MM.1S (cell line): ENCODE data around the gene GNPTG.

Experiments
- EZH2 ChIP-seq: fragments of 300-600 bp; sonication (generic); optimal IDR thresholded peaks from 2 replicates; pipeline ENCODE3; 2017; ENCODE audit warnings: low read depth, mild to moderate bottlenecking, antibody characterized with exemption, low read length, mixed read lengths
- EZH2phosphoT487 ChIP-seq: fragments of 300-600 bp; sonication (generic); IDR thresholded peaks from 2 replicates; pipeline ENCODE4 v1.6.1; 2018; ENCODE audit warnings: antibody characterized with exemption, low read length
- TF ChIP-seq, protein P1 (sequence below): fragments of 300-600 bp; sonication (generic); IDR thresholded peaks from 2 replicates; pipeline ENCODE4 v1.5.1; 2016; ENCODE audit warnings: antibody characterized with exemption, low read length, mixed read lengths

DNA sequence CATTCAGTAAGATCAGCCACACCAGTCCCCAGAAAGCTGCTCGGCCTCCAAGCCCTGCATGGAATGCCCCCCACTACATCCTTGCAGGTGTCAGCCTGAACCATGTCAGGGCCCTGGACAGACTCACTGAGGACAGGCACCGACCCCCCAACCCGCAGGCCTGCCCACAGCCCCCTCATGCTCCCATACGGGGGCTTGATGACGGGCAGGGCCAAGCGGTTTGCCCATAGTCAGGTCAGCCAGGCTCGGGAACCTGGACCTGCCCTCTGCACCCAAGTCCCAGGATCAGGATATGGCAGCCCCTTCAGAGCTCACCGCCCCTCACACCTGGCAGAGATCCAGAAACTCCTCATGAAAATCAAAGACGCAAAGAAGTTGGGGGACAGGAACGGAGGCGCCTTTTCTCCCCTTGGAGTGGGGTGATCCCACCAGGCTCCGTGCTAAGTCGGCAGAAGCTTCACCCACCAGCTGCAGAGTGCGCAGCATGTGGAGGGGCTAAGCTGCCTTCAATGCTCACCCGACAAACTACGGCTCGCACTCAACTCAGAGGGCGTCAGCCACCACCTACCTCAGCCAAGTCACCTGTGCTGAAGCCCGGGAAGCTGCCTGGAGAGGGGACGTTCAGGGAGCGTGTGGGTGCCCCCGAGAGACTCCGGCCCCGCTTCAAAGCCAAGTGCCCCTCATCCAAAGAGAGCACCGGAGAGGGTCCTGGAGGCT lies 26.5 kb downstream of the GNPTG start:
- TF ChIP-seq, protein P1, sequence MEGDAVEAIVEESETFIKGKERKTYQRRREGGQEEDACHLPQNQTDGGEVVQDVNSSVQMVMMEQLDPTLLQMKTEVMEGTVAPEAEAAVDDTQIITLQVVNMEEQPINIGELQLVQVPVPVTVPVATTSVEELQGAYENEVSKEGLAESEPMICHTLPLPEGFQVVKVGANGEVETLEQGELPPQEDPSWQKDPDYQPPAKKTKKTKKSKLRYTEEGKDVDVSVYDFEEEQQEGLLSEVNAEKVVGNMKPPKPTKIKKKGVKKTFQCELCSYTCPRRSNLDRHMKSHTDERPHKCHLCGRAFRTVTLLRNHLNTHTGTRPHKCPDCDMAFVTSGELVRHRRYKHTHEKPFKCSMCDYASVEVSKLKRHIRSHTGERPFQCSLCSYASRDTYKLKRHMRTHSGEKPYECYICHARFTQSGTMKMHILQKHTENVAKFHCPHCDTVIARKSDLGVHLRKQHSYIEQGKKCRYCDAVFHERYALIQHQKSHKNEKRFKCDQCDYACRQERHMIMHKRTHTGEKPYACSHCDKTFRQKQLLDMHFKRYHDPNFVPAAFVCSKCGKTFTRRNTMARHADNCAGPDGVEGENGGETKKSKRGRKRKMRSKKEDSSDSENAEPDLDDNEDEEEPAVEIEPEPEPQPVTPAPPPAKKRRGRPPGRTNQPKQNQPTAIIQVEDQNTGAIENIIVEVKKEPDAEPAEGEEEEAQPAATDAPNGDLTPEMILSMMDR: no peak
- TF ChIP-seq EZH2phosphoT487: no peak
- no peak for TF ChIP-seq EZH2
